ENCODE measurements around the gene KREMEN2.

KREMEN2 gene

GRCh38 chr16:2981177-2981898, 17.3 kb downstream of the KREMEN2 start:
- no peak for DNase-seq

DNA sequence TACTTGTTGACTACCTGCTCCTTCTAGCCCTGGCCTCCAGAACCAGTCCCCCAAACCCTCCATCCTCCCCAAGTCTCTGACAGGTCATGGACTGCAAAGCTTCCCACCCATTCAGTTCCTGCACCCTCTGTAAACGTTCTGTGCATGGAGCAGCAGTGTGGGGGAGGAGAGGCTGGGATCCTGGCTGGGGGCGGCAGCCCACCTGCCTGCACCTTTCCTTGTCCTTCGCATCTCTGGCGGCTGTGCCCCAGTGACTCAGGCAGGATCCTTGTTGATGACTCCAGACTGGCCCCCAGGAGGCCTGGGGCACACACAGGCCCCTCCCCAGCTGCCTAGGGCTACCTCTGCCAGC, 17.8 kb downstream of the KREMEN2 start:
- DNase-seq: no peak

DNA sequence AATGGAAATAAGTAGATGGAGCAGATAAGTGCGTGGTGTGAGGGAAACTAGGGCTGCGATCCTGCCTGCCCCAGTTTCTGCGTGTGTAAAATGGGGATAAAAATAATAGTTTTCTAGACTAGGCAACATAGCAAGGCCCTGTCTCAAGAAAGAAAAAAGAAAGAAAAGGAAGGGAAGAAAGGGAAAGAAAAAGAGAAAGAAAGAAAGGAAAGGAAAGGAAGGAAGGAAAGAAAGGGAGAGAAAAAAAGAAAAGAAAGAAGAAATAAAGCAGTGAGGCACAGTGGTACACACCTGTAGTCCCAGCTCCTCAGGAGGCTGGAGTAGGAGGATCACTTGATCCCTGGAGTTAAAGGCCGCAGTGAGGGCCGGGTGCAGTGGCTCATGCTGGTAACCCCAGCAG, 18.3 kb downstream of the KREMEN2 start:
- no peak for DNase-seq

- DNase-seq: peak; percentile 88
Observed at GRCh38 chr16:2983706-2984136, 19.6 kb downstream of the KREMEN2 start.

GRCh38 chr16:2985462-2985861, 21.4 kb downstream of the KREMEN2 start:
- DNase-seq: no peak

DNA sequence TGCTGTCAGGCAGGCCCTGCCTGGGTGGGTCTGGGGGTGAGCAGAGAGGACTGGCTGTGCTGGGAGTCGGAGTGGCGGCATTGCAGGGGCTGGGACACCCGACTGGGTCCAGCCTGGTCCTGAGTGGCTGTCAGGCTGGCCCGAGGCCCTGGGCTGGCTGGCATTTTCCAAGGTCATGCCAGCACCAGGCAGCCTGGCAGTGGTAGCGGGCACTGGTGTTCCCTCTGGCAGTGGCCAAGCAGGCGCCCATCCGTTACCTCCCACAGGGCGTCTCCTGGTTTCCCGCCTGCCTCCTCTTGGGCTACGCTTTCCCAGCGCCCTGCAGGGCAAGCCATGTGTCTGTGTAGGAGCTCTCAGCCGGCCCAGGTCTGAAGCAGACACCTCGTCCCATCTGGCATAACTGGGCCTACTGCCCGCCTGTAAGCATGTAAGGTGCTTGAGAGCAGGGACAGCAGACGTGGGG, 21.8 kb downstream of the KREMEN2 start:
- no peak for DNase-seq

- no peak for DNase-seq
Observed at GRCh38 chr16:2986623-2987188, 22.6 kb downstream of the KREMEN2 start.

- DNase-seq: no peak
Observed at GRCh38 chr16:2987286-2987685, 23.2 kb downstream of the KREMEN2 start.

- DNase-seq: no peak
Observed at GRCh38 chr16:2987833-2988232, 23.8 kb downstream of the KREMEN2 start.

- DNase-seq: no peak
Observed at GRCh38 chr16:2988590-2989099, 24.6 kb downstream of the KREMEN2 start.

DNA sequence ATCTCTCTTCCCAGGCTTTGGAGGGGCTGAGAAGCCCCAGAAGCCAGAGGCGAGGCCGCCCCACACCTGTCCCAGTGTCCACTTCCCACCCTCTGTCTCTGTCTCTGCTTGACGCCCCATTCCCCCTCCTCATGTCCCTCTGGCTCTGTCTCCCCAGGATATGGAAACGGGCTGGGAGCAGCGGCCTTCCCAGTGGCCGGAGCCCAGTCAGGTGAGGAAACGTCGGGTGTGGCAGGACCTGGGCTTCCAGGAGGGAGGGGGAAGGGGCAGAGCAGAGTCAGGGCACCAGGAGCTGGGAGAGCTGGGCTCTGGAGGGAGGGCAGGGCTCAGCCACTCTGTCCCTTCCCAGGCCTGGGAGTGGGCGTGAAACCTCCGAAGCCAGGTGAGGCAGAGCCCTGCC, 26.8 kb downstream of the KREMEN2 start:
- DNase-seq: no peak

DNA sequence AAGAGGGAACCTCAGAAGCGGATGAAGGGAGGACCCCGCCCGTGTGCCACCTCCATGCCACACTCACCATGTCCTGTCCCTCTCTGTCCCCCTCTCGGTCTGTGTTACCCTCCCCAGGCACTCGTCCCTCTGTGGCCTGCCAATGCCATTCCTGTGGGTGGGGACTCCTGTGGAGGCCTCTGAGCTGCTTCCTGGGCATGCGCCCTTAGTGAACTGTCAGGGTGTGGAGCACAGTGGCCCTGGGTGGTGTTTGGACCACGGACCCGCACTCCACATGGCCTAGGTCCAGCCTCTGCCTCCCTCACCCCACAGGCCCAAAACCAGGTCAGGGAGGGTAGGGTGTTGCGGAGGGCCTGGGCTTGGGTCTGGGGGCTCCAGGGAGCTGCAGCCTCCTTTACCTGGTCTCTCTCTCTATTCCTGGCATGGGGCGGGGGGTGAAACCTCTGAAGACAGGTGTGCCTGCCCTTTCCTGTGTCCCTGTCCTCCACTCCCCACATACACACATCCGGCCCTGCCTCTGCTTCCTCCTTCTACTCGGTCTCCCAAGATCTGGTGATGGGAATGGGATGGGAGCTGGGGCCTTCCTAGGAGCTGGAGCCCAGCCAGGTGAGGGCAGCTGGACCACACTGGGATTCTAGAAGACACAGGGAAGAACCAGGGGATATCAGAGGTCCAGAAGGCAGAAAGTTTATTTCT, 27.6 kb downstream of the KREMEN2 start:
- no peak for DNase-seq

GRCh38 chr16:2992383-2993081, 28.5 kb downstream of the KREMEN2 start:
- no peak for DNase-seq

- no peak for DNase-seq
Observed at GRCh38 chr16:2996298-2996697, 32.2 kb downstream of the KREMEN2 start.

DNA sequence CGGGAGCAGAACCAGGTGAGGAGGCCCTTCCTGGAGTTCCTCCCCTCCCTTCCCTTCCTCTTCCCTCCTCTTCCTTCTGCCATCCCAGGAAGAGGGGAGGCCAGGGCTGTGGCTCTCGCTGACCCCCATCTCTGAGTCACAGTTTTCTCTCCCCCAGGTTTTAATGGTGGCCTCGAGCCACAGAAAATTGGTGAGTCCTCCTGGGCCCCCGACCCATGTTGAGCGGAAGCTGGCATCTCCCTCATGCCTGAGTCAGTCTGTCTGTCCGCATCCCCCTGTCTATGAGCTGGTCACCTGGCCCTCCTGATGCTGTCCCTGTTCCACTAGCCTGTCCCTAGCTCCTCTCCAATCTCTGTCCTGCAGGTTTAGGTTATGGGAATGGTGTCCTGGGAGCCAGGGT, 35.9 kb downstream of the KREMEN2 start:
- no peak for DNase-seq

- no peak for DNase-seq
Observed at GRCh38 chr16:3000540-3000939, 36.5 kb downstream of the KREMEN2 start.

- no peak for DNase-seq
Observed at GRCh38 chr16:3001316-3001715, 37.2 kb downstream of the KREMEN2 start.

DNA sequence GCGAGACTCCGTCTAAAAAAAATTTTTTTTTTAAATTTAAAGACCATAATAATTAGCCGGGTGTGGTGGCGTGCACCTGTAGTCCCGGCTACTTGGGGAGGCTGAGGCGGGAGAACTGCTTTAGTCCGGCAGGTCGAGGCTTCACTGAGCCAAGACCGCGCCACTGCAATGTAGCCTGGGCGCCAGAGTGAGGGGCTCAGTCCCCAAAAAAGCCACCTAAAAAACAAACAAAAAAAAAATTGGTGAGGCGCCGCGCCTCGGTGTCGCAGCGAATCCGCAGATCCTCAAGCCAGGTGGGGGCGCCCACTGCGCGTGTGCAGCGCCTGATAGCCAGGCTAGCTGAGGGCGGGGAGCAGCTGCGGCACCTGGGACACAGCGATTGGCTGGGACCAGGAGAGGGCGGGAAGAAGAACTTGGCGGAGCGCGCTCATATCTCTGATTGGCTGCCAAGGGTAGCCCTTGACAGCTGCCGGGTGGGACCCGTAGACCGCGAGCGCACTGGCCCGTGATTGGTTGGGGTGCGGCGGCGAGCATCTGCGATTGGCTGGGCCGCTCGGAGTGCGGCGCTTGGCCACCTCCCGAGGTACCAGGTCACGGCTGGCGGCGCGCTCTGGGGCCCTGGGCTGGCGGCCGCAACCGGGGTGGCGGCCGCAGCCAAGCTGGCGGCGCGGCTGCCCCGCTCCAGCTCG, 39.7 kb downstream of the KREMEN2 start:
- peak; percentile 98 for DNase-seq

- DNase-seq: peak; percentile 27
Observed at GRCh38 chr16:3004319-3004718, 40.2 kb downstream of the KREMEN2 start.

DNA sequence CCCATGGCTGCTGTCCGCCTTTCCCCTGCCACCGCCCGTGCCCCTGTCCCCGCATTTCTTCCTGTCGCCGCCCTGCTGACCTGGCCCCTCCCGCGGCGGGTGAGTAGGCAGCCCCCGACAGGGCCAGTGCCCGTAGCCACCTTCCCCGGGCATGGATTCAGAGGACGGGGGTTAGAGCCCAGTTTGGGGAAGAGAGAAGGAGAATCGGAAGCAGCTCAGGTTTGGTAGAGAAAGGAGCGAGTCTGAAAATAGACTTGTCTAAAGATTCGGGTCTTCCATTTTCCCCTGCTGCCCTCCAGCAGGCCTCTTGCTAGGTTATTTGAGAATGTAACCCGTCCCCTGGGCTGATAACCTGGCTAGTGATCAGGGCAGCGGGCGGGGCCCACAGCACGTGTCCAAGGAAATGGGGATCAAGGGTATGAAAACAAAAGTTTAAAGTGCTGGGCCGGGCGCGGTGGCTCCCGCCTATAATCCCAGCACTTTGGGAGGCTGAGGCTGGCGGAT, 40.8 kb downstream of the KREMEN2 start:
- no peak for DNase-seq

DNA sequence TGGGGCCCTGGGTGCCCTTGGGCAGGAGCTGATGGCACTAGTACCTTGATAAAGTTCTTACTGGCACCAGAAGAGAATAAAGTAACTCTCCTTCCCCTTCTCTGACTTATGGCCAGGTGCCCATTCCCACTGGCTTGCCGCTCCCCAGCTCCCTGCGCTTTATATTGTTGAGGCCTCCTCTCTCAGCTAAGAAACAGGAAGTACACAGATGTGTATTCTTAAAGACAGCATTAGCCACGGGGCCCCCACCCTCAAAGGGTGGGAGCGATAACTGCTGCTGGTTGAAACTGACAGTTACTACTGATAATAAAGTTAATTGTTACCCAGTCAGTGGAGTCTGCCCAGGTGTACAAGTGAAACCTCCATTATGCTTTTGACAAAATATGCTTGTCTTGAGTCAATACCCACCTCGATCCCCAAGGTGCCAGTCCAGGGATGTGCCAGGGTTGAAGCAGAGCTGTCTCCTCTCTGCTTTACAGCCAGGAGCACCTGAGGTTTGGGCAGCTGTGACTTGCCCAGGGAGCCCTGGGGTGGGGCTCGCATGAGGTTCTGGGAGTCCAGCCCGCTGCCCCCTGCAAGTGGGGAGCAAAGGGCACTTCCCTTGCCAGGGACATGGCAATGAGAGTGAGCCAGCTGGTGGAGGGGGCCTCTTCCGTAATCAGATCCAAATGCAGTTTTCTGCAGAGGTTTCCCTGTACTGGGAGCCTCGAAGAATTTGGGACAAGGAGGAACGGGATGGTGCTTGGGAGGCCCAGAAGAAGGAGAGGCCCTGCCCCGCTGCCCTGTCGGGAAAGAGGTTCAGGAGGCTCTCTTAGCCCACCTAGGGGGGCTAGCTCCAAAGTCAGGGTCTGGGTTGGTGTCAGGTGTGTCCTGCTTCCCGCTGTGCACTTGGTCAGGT, 43.2 kb downstream of the KREMEN2 start:
- no peak for DNase-seq
